IPS-NIHi7 (cell line): ENCODE results near the gene CYP24A1.

Experiments used
- DNase-seq: peaks from one replicate; pipeline ENCODE4 v3.0.0; 2012; ENCODE audit warnings: mixed read lengths; ENCODE audit errors: extremely low spot score

CYP24A1 gene

DNA sequence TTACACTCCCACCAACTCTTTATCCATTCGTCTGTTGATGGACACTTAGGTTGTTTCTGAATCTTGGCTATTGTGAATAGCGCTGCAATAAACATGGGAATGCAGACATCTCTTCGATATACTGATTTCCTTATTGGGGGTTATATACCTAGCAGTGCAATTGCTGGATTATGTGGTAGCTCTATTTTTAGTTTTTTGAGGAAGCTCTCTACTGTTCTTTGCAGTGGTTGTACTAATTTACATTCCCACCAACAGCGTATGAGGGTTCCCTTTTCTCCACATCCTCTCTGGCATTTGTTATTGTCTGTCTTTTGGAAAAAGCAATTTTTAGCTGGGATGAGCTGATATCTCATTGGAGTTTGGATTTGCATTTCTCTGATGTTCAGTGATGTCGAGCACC is 29.5 kb upstream of the CYP24A1 start:
- no peak for DNase-seq

DNA sequence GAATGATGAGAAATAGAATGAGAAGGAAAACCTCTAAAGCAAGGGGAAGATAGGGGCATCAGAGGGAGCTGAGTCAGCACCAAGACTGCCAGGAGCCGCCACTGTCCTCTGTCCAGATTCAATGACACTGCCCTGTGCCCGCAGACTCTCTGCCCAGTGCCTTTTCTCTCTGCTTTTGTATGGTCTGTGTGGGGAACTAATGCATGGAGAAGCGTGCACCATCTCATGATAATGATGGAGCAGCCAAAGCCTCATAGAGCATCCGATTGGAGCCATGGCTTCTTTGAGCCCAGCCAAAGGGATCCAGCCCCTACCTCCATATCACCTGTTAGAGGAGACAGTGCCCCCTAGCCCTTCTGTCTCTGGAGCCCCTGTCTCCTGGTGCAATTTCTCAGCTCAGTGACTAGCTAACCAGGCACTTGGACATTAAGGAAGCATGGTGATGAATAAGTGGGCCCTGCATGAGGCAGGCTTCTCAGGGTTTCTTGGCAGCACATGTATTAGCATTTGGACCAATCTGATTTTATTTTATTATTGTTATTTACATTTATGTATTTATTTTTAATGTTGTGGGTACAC is 27.6 kb upstream of the CYP24A1 start:
- DNase-seq, result no peak

DNA sequence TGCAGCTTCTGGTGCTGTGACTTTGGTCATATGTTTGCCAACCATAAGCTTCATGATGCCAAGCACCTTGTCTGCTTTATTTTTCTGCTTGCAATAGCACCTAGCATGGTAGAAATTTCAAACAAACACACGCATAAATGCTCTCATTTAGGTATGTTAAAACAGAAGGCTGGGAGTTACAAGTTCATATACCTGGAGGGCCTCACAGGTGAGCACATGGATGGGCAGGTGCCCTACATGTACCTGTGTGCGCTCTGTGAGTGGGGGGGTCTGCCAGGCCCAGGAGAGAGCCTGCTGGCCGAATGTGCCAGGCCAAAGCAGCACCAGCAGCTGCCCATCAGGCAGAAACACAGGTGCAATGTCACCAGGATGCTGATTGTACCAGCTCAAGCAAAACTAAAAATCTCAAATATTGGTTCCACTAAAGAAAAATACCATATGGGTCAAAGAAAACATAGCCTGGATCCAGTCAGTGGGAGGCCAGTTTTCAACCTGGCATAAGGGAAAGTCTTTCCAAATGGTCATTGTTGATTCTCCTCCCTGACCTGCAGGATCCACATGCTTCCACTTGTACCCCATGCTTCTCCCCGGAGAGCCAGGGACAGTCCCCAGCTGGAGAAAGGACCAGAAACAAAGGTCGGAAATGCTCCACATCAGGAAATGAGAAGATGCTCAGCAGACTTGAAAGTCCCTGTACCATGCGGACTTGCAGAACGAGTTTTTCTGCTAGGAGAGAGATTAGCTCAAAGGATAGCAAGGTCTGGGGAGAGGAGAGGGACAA is 26.9 kb upstream of the CYP24A1 start:
- DNase-seq, result no peak

DNA sequence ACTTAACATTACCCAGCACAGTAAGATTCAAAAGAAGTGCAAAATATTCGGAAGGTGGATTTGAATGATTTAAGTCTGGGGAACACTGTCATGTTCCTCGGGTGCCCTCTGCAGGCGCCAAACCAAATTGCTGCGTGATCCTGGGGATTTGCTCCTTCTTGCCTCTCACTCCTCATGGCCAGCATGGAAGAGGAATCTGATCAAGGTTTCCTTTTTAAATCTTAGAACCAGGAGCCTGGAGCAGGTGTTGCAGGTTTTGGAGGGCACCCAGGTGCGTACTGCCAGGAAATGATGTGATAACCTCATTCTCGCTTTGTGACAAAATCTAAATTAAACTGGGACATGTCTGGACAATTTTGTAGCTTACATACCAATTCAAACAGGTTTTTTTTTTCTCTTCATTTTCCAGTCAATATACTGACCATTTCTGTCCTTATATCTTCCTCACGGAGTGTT is 26.0 kb upstream of the CYP24A1 start:
- DNase-seq, result peak; percentile 68

DNA sequence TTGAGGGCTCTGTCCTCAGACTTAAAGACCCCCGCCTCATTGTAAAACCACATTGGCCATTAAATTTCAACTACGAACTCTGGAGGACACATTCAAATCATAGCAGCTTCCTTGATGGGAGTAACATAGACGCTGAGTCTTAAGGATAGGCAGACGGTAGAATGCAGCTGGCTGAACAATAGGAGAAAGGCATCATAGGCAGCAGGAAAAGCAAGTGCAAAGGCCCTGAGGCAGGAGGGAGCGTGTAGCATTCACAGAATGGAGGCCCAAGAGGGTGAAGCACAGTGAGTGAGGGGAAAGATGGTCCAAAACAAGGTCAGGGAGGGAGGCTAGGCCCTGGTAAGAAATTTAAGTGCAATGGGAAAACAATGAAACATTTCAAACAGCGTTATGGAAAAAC is 25.5 kb upstream of the CYP24A1 start:
- DNase-seq, result no peak

DNA sequence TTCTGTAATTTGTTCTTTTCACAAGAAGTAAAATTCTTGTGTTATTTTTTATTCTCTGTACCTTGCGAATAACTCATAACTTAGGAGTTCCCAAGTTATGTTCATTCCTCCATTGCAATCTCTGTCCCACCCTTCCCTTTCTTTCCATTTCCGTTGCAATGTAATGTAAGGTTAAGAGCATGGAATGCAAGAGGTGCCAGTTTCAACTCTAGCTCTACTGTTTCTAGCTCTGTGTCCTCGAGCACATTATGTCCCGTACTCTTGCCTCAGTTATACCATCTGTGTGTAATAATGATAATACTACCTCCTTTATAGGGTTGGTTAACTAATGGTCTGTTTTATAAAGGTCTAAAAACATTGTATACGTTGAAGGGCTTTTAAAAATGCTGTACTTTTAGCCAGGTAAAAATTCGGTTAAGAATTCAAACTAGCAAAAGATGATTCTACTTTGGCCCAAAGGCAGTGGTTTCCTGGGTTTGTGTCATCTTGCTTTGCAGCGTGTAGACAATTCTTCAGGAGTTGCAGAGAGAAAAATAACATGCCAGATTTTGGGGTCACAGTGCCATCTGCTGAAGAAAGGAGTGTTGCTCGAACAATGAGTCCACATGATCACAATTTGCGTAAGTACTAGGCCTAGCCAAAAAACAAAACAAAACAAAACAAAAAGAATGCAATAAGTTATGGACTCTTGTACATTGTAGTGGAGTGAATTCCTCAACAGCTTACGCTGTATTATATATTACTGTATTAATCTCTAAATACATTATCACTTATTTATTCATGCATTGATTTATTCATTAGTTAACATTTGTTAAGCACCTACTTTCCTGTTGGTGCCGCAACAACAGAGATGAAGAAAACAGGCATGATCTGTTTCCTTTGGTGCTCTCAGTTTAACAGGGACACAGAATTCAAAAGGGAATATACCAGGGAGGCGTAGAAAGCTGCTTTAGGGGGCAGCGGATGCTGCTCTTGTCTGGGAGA is 24.1 kb upstream of the CYP24A1 start:
- DNase-seq, result no peak

DNA sequence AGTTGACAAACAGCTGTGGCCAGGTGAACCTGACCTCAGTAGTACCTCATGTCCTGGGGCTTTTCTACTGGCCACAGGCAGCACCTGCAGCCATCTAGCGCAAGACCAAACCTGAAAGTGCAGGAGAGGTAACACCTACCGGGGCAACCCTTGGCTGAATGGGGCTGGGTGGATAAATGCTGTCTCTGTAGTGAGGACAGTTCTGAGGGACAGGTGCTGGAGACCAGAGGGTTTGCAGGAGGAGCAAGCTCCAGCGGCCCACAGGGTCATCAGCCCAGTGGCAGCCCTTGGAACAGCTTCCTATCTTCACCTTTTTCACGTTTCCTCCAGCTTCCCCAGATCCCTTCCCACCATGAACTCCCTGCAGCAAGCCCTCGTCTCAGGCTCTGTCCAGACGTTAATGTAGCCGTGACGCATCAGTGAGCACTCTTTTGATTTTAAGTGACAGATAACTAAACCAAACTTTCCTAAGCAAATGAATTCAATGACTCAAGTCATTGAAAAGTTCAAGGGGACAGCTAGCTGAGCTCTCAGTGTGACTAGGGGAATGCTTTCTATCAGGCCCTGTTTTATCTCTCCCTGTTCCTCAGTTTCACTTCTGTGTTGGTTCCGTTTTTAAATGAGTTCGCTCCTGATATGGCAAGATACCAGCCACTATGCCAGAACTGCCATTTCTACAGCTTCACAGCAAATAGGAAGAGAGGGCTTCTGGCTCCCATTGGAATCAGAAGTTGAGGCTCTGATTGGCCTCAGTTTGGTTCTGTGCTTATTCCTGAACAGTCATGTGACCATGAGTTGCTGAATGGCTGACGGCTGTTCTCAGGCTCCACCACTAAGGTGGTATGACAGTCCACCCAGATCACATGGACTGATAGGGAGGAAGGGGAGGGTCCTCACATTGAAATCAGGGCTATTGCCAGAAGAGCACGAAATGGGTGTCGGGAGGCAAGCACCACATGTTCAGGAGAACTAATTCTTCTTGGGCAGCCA is 22.0 kb upstream of the CYP24A1 start:
- no peak for DNase-seq

DNA sequence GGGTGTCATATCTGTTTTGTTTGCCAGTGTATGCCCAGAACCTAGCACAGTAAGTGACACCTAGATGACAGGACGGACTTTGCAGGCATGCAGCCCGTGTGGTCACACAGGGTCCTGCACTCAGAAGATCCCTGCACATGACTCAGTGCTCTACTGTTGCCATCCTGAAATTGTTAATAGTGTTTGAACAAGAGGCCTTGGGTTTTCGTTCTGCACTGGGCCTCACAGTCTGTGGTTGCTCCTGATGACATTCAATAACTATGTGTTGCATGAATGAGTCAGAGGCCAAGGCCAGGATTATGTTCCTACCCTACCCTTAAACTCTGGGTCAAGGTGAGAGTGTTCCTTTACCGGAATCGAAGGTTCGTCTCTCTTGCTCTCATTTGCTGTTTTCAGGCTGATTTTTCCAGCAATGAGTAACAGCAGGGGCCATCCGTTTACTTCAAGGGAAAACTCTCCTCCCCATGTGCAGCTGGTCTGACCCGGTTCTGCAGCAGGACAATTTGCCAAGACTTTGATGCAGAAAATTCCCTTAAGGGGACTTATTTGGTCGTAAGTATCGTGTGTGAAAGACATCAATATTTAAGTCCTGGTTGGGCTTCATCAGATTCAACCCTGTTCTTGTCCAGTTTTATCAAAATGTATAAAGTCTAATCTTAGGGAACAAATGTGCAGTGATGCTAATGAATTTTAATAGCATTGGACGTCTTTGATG is 21.1 kb upstream of the CYP24A1 start:
- DNase-seq, result no peak

DNA sequence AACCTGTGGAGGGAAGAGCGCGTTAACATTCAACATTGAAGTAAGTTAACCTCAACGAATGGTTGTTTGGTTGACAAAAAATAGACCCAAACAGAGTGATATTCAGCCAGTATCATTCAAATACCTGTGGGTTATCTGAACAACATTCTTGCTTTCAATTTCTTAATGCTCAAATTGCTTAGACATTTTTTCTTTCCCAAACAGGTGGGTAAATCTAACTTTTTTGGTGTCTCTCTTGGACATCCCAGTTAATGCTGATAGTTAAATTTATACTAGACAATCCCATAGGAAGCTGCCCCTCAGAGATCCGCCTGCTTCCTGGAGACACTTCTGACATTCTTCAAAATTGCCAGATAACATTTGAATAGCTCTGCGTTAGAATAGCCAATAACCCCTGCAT is 20.0 kb upstream of the CYP24A1 start:
- no peak for DNase-seq

DNA sequence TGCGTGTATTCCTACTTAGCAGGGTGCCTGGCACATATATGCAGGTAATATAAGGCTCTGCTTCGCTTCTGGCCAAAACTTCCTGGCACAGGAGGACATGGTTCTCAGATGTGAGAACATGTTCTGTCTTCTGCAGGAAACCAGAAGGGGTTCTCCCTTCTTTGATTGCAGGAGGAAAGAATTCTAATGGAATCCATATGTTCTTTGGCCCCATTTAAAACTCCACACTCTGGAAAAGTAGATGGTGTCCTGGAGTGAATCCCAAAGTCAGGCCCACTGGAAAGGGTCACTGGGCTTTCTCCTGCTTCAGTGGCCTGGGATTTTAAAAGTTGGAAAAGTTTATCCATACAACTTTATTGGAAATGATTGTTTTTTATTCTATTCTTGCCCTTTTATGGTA is 16.4 kb upstream of the CYP24A1 start:
- no peak for DNase-seq

DNA sequence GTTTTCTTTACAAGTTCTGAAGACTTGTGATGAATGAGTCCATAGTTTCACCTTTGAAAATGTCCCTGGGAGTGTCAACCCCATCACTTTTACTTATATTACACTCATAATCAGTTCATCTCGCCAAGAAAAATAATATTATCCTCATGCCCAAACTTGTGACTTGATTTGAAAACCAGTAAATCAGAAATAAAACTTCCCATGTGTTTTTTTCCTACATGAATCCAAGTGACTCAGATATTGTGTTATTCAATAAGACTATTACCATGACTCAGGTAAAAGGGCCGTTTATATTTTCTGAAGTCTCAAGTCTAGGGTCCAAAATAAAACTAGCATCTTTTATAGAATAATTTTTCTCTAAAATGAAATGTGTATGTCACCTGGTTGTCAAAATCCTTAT is 15.8 kb upstream of the CYP24A1 start:
- DNase-seq, result no peak

DNA sequence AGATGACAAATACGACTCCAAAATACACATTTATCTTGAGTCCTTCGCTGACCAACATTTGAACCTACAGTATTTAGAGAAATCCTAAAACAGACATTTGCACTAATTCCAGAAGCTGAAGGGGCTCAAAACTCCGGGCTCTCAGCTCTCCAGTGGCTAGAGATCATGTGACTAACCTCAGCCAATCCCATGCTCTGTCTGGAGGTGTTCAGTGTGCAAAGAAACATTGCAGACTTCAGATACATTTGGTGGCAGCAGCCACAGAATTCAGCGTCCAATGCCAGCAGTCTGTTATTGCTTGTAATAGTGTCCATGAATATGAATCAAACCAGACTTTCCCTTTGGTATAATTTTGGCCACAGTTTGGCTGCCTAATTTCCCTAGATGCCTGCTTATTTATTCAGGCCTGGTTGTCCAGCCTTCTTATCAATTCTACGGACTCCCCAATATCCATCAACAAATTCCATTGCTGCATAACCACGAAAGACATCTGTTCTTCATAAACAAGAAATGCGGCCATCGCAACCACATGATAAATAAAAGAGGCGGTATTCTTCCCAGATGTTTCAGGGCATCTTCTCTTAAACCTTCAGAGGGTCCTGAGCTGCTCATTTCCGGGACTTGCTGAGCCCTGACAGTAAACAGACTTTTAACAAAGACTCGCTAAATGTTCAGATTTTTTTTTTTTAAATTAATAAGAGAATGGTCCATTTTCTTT is 14.5 kb upstream of the CYP24A1 start:
- DNase-seq, result no peak

DNA sequence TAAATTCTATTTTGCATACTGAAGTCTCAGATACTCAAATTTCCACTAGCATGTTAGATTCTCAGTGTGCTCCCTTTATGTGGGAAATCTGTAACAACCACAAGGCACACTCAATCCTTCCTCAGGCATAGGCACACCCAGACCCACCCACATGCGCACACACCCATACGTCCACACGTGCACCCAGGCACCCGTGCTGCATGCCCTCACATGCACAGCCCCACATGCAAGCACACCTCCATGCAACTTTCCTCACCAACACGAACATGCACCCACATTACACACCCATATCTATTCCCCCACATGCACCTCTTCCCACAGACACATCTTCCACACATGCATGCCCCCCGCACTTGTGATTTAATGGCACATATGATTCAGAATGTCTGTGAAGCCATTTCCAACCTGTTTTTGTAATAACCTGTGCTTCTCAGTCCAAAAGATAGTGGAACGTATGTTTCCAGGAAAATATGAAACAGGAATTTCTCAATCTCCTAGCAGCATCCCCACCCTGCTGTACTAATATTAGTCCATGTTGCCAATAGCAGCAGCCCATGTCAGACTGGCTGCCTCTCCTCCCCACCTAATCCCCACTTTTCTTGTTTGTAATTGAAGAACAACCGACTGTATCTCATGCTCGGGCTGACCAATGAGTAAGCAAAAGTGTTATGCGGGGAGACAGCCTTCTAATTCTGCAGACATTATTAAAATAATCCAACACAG is 11.3 kb upstream of the CYP24A1 start:
- no peak for DNase-seq

DNA sequence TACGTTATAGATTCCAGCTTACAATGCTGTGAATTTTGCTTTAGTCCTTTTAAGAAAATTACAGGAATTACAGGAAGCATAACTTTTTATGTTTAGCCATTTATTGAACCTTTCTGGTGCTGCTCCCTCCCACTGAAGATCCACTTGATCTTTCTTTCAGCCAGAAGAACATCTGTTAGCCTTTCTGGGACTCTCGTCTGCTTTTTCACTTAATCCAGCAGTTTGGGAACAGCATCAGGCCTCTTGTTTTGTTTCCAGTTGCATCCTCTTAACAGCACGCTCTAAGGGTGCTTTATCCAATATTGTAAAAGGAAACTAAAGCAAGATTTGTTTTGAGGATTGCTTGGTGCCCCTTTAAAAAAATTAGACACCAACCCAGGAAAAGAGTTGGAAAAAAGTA is 10.3 kb upstream of the CYP24A1 start:
- no peak for DNase-seq

DNA sequence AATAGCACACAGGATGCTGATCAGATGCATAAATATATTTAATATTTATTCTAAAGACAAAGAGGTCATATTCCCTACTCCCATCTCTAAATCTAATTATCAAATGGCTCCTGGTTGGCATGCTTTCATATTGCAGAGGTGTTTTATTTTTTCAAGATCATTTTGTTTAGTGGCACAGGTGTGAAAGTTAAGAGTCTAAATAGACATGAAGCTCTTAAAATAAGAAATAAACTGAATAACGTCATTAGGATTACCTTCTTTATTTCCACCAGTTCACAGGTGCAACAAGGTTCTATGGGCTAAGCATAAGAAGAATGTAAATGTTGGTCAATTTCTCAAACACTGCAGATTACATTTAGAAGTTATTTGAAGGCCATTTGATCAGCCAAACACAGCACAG is 7.1 kb upstream of the CYP24A1 start:
- DNase-seq, result no peak

DNA sequence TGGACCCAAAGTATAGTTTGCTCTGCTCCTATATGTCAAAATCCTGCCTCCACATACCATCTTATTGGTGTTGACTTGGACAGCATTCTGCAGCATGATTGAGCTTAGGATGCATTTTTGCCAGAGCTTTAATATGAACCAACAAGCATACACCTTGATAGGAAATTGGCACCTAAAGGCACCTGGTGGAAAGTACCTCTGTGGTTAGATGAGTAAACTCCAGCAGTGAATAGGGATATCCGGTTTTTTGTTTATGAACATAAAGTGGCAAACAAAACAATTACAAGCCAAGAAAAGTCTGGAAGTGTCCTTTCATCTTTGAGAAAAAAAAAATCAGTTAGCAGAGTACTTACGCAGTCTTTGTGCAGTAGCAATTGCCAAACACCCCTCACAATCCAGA is 6.2 kb upstream of the CYP24A1 start:
- DNase-seq, result no peak

DNA sequence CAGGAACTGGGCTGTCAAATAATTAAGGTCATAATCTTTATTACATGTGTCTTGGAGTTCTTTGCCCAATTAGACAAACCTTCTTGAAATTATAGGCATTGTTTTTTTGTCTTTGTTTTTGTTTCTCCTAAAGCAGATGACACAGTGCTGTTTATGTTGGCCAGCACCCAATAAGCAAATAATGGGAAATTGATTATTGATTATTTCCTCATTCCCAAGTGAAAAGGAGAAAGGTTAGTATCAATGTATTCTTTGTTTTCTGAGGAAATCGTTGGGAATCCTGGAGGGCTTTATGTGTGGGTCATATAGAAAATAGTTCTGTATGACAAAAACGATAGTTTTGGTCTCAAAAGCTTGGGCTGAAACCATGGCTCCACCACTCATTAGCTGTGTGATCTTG is 4.5 kb upstream of the CYP24A1 start:
- DNase-seq, result no peak

DNA sequence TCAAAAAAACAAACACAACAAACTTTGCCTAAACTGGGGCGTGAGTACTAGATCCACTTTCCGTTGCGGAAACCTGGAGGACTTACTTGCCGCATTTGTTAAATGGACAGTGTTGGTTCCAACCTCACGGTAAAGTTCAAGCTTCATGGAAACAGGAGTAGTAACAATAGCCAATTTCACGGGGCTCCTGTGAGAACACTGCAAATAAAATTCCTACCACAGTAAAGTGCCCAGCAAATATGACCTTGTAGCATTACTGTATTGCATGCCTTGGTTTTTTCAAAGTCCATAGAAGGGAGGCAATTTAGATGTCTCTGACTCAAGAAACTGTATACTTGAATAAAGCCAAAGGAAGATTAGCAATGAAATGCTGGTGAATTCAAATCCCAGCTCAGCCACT is 3.6 kb upstream of the CYP24A1 start:
- no peak for DNase-seq

DNA sequence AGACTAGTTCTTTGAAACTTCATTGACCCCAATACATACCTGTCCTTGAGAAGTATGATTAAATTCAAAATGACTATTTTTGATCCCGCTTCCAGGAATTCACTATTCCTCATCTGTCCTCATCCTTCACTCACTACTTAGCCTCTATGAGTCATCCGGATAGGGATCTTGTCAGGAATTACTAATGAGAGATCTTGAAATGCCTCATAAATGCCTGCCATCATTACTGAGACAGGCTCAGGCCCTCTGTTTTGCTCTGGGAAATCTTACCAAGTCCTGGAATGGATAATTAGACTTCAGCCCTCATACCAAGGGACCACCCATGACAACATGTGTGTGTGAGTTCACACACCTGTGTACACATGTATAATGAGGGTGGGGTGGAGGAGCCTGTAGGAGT is 2.8 kb upstream of the CYP24A1 start:
- no peak for DNase-seq
